HL-60 (cell line): Measurements from ENCODE around the gene NTF3.

Experiments used
- CTCF ChIP-seq: IDR thresholded peaks from one replicate; pipeline ENCODE4 v1.5.1; 2011; ENCODE audit warnings: low read length, control low read depth, inconsistent platforms; ENCODE audit not compliant: insufficient read depth
- GABPA ChIP-seq: IDR thresholded peaks from 2 replicates; pipeline ENCODE4 v1.6.1; 2012; ENCODE audit warnings: low read depth
- POLR2AphosphoS5 ChIP-seq: IDR thresholded peaks from 2 replicates; pipeline ENCODE4 v1.6.1; 2012; ENCODE audit warnings: low read depth

- TF ChIP-seq CTCF (no peak), GABPA (no peak), POLR2AphosphoS5 (no peak)
Observed at GRCh38 chr12:5444520-5444919, 12.6 kb downstream of the NTF3 start.
